Measurements from ENCODE around the gene KRT6A.

The KRT6A gene

DNA sequence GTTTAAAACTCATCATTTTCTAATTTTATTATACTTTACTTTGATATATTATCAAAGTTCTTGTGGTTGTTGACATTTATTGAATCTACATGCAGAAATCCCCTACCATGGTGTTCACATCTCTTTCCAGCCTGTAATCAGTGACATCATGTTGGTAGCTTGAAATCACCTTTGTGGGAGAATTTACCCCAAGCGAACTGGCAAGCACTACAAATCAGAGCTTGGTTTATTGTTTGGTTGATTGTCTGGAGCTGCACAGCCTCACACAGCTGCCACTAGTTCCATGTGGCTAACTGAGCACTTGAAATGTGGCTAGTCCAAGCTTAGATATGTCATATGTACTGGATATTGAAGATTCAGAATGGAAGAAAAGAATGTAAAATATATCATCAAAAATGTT, 42.5 kb upstream of the KRT6A start:
- H3K4me3 ChIP-seq (ENCODE audit: low read depth, low read length): no peak overlapping the region
- TF ChIP-seq, protein P1, sequence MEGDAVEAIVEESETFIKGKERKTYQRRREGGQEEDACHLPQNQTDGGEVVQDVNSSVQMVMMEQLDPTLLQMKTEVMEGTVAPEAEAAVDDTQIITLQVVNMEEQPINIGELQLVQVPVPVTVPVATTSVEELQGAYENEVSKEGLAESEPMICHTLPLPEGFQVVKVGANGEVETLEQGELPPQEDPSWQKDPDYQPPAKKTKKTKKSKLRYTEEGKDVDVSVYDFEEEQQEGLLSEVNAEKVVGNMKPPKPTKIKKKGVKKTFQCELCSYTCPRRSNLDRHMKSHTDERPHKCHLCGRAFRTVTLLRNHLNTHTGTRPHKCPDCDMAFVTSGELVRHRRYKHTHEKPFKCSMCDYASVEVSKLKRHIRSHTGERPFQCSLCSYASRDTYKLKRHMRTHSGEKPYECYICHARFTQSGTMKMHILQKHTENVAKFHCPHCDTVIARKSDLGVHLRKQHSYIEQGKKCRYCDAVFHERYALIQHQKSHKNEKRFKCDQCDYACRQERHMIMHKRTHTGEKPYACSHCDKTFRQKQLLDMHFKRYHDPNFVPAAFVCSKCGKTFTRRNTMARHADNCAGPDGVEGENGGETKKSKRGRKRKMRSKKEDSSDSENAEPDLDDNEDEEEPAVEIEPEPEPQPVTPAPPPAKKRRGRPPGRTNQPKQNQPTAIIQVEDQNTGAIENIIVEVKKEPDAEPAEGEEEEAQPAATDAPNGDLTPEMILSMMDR (IDR thresholded peaks at IDR 0.05; ENCODE audit: control insufficient read depth, extremely low read depth, insufficient read depth): no peak
- no peak for DNase-seq (ENCODE audit: low read depth)

DNA sequence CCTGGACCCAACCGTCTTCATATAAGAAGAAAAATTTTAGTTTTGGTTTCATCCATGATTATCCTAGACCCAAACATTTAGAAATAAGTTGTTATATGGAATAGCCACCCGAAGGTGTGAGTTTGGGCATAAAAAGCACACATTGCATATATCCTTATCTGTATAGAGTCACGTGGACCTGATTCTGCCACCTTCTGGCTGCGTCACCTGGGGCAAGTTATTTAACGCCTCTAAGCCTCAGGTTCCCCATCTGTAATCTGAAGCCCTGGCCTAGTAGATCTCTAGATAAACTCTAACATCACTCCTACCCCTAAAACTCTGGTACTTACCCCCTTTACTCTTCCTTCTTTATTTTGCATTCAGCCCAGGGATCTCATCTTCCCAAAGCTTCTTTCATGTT, 41.4 kb upstream of the KRT6A start:
- H3K4me3 ChIP-seq (ENCODE audit: low read depth, low read length): no peak overlapping the region
- no peak for DNase-seq (ENCODE audit: low read depth)
- TF ChIP-seq, protein P1 (IDR thresholded peaks at IDR 0.05; ENCODE audit: control insufficient read depth, extremely low read depth, insufficient read depth): peak; percentile 24; the same call in 1 of the 2 replicates

DNA sequence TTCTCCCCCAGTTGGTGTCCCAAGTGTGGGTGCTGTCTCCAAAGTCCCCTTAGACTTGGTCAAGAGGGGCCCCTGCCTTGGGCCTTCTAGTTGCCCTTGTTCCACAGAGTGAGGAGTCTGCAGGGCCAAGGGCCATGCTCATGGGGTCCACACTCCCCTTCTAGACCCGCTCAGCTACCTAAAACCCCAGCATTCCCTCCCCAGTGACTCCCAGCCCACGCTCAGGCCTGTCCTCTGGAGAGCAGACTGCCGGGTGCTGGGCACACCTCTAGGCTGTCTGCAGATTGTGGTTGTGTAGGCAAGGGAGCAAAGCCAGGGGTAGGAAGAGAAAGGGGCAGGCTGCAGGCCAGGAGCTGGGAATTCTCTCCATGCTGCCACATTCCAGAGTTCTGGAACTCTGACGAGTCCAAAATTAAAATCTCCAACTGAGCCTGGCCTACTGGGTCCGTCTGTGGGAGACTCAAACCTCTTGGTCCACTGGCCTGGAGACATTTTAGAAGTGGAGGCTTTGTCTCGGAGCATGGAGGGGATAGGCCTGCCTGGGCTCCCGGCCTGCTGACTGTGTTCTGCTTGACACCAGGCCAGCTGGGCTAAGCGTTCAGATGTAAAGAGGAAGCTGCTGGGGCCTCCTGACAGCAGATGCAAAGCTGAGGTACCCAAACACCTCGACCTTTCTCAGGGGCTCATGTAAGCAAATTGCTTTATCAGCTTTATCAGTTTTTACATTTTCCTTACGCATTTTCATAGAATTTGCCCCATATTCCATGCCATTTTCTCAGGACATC, 40.8 kb upstream of the KRT6A start:
- no peak for DNase-seq (ENCODE audit: low read depth)
- no peak overlapping the region for H3K4me3 ChIP-seq (ENCODE audit: low read depth, low read length)
- TF ChIP-seq, protein P1 (IDR thresholded peaks at IDR 0.05; ENCODE audit: control insufficient read depth, extremely low read depth, insufficient read depth): no peak

DNA sequence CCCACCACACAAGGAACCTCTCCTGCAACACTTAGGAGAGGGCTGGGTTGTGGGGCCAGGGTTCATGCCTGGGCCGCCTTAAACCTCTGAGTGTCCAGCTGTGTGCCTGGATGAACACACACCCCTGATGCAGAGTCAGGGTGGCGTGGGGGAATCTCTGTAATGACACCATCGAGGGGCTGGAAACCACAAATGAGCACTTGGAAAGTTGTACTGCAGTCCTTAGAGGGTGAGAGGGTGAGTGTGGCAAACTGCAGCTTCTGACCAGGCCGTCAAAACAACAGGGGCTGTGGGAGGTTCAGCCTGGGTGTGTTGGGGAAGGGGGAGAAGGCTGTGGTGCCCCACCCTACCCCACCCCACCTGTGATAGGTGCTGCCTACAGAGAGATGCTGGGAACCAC, 39.6 kb upstream of the KRT6A start:
- H3K4me3 ChIP-seq (ENCODE audit: low read depth, low read length): no peak overlapping the region
- TF ChIP-seq, protein P1 (IDR thresholded peaks at IDR 0.05; ENCODE audit: control insufficient read depth, extremely low read depth, insufficient read depth): no peak
- no peak for DNase-seq (ENCODE audit: low read depth)

DNA sequence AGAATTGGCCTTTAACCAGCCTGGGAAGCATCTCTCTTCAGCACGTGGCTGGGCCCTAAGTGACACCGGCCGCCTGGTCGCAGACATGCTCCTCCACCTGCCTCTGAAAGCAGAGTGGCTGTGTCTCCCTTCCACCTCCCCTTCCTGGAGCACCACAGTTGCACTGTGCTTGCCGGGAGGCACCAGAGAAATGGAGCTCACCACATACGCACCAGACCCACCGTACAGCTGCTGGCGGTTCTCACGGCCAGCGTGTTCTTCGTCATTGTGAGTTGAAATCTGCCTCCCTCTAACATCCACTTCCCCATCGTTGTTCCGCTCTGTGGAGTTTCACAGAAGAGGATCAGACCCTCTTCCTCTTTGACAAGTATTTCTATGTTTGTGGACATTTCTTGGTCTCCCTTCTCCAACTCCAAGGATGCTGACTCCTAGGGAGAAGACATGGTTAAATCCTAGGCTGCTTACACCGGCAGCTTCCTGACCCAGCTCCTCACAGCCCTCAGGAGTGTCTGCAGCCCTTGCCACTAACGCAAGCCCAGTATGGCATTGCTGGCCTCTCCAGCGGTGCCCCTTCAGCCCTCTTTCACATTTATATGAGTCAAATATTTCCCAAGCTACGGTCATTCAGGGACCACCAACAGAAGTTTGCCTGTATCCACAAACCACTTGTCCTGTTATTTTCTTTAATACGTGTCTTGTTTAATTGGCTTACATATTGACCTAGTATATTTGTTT, 38.7 kb upstream of the KRT6A start:
- TF ChIP-seq, protein P1 (IDR thresholded peaks at IDR 0.05; ENCODE audit: control insufficient read depth, extremely low read depth, insufficient read depth): no peak
- DNase-seq (ENCODE audit: low read depth): no peak

DNA sequence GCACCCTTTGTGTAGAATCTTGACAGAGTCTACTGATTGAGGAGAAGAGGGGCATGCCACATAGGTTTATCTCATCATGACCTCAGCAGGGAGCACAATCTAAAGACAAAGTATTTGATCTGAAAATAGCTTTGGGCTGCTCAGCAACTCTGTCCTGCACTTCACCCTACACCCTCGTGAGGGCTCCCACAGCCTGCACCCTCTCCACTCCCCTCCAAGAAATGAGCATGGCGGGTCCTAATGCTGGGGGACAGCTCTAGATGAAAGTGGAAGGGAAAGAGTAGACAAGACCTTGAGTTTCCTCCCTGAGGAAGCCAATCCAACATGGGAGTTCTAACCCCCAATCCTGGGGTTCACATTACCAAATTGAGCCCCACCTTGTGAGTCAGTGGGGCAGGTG, 37.8 kb upstream of the KRT6A start:
- no peak for DNase-seq (ENCODE audit: low read depth)
- TF ChIP-seq, protein P1 (IDR thresholded peaks at IDR 0.05; ENCODE audit: control insufficient read depth, extremely low read depth, insufficient read depth): no peak
- H3K4me3 ChIP-seq (ENCODE audit: low read depth, low read length): no peak overlapping the region

More for the DNA sequence above, 38.7 kb upstream of the KRT6A start:
- H3K4me3 ChIP-seq (ENCODE audit: low read depth, low read length): no peak overlapping the region
